Measurements from ENCODE around the gene LYPD8. TPM values are rescaled to one million over a fixed set of nuclear protein-coding genes. Genes with fewer than 3 reads are reported as not detected.

LYPD8 gene
- total and polyA plus RNA-seq, 2 experiments from 2014 or later, result not detected

DNA sequence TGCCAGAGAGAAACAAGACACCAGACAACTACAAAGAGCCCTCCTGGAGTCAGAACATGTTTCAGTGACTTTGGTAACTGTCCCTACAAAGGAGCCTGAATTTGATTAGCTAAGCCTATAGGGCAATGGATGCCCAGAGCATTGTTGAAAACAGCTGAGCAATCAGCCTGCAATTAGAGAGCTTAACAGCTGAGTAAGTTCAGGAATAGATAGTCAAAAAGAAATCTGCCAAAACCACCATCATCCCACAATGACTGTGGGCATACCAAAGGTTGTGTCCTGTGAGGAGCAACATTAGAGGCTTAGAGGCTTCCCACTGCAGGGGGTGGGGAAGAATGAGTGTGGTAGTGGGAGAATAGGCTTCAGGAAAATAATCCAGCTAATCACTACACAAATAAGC, 38.0 kb upstream of the LYPD8 start:
- Mint-ChIP-seq H3K27me3 (ENCODE audit: insufficient read depth, low read depth, poor library complexity) (peaks cover 3% of the 10 kb centered on the region), H3K27ac (no peak overlapping the region), H3K4me1 (no peaks in the 10 kb centered on the region), H3K36me3 (ENCODE audit: low read depth) (peaks cover 15% of the 10 kb centered on the region), H3K4me3 (no peak overlapping the region), H3K9me3 (peaks cover 92% of the 10 kb centered on the region)
- Histone ChIP-seq H3K4me2 (no peak overlapping the region), H3F3A (replicated peaks; ENCODE audit: low read depth) (no peaks in the 10 kb centered on the region), H3K4me1 (ENCODE audit: insufficient read depth) (no peaks in the 10 kb centered on the region), H3K4me3 (no peak overlapping the region), H3K9me2 (ENCODE audit: insufficient read depth) (no peaks in the 10 kb centered on the region), H3K27ac (ENCODE audit: low read depth) (no peak overlapping the region), H2AFZ (no peak overlapping the region), H3K36me3 (ENCODE audit: insufficient read depth) (no peaks in the 10 kb centered on the region), H4K20me1 (replicated peaks; ENCODE audit: insufficient read depth) (no peaks in the 10 kb centered on the region), H3K27me3 (ENCODE audit: insufficient read depth) (no peaks in the 10 kb centered on the region), H3K79me2 (replicated peaks; ENCODE audit: insufficient read depth) (no peaks in the 10 kb centered on the region)
- DNase-seq (ENCODE audit: low spot score), result no peak
- no peak for ATAC-seq
- TF ChIP-seq ZNF114 (CRISPR knock-in tag; IDR thresholded peaks at IDR 0.05), result no peak
- no peak for TF ChIP-seq JUNB (IDR thresholded peaks at IDR 0.05; ENCODE audit: unreplicated experiment)
- TF ChIP-seq POLR2AphosphoS5 (IDR thresholded peaks at IDR 0.05; ENCODE audit: low read depth), result no peak
- TF ChIP-seq STAT1 (IDR thresholded peaks at IDR 0.05; ENCODE audit: unreplicated experiment), result no peak
- no peak for TF ChIP-seq REST (IDR thresholded peaks at IDR 0.05; ENCODE audit: unreplicated experiment)
- TF ChIP-seq ZNF331 (CRISPR knock-in tag; IDR thresholded peaks at IDR 0.05; ENCODE audit: low read depth), result no peak
- no peak for TF ChIP-seq EZH2phosphoT487 (IDR thresholded peaks at IDR 0.05; ENCODE audit: unreplicated experiment)
- TF ChIP-seq NANOG (IDR thresholded peaks at IDR 0.05; ENCODE audit: borderline replicate concordance), result no peak
- no peak for TF ChIP-seq ZNF462 (CRISPR knock-in tag; IDR thresholded peaks at IDR 0.05)
- TF ChIP-seq CREB1 (CRISPR knock-in tag; IDR thresholded peaks at IDR 0.05; ENCODE audit: low read depth), result no peak
